Renal cortex interstitium (tissue), 11 donors: ENCODE results near the gene CAMKK2. TPM values are rescaled to one million over a fixed set of nuclear protein-coding genes. Genes with fewer than 3 reads are reported as not detected.
"Not testable (repeated sequence)": the region's sequence is repeated elsewhere in the genome, so short reads cannot be mapped to it uniquely, and the experiment has no call there.

Source experiments
- DNase-seq, 11 donors: peaks; one replicate each; pipeline ENCODE4 v3.0.0-alpha.2; 2013; ENCODE audit warnings: low read depth in 9 of 11, low spot score in 4 of 11; ENCODE audit errors: extremely low read depth in 1 of 11
- polyA plus RNA-seq, 3 donors: library from polyadenylated mRNA; unstranded; fragments of 120-200 nt; gene quantifications; one replicate each; pipeline ENCODE4 v1.2.1, GENCODE V29; 2013; ENCODE audit not compliant: insufficient read length in 3 of 3

CAMKK2 gene
- polyA plus RNA-seq, 3 donors, result 35.1 to 37.0 (median 35.2) TPM

DNA sequence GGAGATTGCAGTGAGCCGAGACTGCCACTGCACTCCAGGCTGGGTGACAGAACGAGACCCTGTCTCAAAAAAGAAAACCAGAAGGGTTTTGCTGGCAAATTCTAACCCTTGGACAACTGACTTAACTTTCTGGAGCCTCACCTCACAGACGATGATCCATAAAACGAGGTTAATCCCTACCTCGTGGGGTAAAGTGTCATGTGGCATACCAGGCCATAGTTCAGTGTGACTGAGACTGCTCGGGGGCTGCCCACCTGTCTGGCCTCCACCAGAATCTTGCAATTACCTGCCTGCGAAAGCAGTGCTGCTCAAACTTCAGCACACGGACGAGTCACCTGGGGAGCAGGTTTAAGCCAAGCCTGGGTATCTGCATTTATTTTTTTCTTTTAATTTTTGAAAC lies 59.7 kb downstream of the CAMKK2 start:
- no peak for DNase-seq

DNA sequence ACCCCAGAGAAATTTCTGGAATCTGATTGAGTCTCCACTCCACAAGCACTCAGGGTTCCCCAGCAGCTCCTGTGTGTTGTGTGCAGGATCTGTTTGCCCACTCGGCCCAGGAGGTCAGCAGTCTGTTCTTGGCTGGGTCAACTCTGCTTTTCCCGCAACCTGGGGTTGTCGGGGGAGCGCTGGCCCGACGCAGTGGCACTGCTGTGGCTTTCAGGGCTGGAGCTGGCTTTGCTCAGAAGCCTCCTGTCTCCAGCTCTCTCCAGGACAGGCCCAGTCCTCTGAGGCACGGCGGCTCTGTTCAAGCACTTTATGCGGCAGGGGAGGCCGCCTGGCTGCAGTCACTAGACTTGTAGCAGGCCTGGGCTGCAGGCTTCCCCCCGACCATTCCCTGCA lies 62.9 kb downstream of the CAMKK2 start:
- DNase-seq, result no peak

DNA sequence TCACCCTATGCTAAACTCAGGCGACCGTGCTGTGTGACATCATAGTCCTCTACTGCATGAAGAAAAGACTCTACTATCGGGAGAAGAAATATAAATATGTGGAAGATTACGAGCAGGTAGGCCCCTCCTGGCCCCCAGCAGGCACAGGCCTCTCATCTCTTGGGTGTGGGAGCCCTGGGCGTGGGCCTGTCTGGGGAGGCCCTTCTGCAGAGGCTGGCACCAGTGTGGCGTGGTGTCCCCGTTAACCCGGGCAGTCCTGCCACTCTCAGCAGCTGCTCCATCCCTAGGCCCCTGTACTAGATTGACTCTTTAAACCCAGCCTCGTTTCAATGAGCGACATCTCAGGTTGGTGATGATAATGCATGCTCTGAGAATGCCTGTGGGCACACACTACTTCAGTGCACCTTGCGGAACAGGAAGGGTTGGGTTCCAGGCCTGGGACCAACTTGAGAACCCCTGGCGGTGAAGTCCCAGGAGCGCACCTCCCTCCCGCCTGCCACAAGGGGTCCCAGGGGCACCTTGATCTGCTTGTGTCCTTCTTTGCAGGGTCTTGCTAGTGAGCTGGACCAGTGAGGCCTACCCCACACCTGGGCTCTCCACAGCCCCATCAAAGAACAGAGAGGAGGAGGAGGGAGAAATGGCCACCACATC lies 63.4 kb downstream of the CAMKK2 start:
- no peak for DNase-seq

DNA sequence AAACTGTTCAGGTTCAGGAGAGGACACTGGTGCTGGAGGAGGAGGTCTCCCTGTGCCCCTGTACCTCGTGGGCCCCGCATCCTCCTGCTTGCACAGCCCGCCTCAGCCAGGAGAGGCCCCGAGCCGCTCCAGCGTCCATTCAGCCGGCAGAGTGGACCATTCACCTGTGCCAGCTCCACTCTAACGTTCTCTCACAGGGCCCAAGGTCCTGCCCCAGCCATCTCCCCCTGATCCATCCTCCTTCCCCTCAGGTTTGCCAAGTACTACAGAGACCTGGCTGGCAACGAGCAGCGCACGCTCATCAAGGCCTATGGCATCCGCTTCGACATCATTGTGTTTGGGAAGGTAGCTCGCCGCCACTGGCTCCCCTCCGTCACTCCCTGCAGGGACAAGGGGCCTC lies 64.3 kb downstream of the CAMKK2 start:
- DNase-seq, result no peak

DNA sequence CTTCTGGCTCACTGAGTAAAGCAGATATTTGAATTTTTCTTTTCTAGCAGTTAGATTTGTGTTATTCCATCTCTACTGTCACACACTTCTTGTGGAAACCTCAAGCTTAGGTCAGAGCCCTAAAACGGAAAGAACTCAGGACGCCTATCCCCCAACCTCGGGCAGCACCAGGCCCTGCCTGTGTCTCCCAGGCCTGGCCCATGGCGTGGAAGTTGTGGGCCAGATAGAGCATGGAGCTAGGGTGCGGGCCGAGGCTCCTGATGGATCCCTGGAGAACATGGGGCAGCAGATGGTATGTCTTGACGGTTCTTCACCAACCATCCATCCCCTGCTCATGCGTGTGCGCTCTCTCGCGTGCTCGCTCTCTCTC lies 66.0 kb downstream of the CAMKK2 start:
- DNase-seq, result no peak

DNA sequence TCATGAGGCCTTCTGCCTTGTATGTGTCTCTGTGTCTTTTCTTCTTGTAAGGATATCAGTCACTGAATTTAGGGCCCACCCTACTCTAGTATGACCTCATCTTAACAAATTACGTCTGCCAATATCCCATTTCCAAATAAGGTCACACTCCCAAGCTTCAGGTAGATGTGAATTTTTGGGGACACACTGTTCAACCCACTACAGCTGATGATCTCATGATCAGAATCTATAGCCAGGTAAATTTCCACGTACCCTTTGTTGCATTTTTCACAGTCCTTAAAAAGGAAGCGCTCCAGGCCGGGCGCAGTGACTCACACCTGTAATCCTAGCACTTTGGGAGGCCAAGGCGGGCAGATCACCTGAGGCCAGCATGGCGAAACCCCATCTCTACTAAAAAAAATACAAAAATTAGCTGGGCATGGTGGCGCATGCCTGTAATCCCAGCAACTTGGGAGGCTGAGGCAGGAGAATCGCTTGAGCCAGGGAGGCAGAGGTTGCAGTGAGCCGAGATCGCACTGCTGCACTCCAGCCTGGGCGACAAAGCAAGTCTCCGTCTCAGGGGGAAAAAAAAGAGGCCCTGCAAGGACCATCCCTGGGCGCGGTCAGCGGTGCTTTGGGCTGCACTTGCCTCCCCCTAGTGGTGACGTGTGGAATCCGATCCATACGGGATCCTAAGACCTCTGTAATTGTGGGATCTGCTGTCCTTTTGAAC lies 66.5 kb downstream of the CAMKK2 start:
- DNase-seq, result peak in 3 of 11 donors; percentile 42 to 62 (median 60)

DNA sequence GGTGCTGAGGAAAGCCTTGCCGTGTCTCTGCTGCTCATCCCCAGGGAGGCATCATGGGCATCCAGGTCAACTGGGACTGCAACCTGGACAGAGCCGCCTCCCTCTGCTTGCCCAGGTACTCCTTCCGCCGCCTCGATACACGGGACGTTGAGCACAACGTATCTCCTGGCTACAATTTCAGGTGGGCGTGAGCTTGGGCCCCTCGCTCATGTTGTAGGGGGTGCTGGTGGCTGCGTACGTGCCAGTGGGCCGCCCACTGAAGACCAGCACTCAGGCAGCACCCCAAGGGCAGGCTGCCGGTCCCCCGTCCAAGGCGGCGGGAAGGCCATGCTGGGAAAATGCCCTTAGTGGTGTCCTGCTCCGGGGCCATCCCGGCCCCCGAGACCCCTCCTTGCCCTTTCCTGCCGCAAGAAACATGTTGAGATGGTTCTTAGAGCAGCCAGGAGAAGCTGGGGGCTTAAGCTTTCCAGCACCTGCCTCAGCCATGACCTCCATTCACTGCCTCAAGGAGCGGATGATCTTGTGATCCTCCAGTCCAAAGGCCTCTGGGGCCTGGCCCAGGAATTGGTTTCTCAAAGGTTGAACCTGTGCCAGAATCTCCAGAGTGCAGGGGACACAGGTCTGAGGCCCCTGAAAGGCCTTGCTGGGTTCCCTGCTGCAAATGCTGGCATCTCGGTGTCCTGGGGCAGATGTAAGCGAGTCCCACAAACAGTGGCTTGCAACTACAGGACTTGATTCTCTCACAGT lies 67.4 kb downstream of the CAMKK2 start:
- no peak for DNase-seq

DNA sequence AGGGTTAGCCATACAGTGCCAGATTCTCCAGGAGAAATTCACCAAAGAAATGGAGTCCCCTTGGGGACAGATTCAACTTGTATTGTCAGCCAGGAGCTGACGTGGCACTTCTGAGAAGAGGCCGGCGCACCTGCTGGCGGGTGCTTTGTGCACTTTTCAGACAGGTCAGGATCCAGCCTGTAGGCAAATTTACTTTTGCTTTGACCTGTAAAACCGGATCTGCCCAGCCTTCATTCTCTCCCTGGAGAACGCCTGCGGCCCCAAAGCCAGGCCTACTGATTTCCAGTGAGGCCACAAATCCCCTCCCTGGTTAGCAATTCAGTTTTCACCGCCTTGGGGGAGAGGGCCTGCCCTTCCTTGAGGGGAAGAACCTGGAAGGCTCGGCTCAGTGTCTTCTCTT lies 69.2 kb downstream of the CAMKK2 start:
- DNase-seq, result no peak

DNA sequence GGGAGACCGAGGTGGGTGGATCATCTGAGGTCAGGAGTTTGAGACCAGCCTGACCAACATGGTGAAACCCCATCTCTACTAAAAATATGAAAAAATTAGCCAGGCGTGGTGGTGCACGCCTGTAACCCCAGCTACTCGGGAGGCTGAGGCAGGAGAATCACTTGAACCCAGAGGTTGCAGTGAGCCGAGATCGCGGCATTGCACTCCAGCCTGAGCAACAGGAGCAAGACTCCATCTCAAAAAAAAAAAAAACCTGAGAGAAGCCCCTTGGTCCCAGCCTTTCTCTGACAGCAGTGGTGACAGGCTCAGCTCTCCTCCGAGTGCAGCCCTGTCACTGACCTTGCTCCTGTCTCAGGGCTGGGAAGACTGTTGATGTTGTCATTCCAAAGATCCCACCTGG lies 69.6 kb downstream of the CAMKK2 start:
- DNase-seq, result not testable (repeated sequence)

DNA sequence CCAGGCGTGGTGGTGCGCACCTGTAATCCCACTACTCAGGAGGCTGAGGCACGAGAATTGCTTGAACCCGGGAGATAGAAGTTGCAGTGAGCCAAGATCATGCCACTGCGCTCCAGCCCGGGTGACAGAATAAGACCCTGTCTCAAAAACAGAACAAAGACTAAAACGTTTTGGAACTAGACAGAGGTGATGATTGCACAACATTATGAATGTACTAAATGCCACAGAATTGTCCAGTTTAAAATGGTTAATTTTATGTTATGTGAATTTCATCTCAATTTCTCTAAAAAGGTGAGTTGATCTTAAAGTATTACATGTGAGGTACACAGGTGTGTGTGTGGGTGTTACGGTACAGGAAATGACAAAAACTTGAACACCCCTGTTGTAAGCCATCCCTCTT lies 70.1 kb downstream of the CAMKK2 start:
- DNase-seq, result no peak

DNA sequence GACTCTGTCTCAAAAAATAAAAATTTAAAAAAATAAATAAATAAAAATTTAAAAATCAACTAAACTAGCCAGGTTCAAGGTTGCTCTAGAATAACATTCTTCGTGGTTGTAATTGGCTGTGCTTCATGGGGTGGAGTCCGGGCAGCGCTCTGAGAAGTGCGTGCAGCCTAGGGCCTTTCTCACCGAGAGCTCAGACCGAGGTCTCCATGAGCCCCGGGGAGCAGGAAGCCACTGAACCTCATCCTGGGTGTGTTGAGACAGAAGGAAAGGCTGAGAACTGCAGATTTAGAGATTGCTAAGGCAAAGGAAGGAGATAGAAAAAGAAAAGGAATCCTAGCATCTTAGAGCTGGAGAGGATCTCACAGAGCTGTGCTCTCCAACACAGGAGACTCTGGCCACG lies 71.9 kb downstream of the CAMKK2 start:
- no peak for DNase-seq

DNA sequence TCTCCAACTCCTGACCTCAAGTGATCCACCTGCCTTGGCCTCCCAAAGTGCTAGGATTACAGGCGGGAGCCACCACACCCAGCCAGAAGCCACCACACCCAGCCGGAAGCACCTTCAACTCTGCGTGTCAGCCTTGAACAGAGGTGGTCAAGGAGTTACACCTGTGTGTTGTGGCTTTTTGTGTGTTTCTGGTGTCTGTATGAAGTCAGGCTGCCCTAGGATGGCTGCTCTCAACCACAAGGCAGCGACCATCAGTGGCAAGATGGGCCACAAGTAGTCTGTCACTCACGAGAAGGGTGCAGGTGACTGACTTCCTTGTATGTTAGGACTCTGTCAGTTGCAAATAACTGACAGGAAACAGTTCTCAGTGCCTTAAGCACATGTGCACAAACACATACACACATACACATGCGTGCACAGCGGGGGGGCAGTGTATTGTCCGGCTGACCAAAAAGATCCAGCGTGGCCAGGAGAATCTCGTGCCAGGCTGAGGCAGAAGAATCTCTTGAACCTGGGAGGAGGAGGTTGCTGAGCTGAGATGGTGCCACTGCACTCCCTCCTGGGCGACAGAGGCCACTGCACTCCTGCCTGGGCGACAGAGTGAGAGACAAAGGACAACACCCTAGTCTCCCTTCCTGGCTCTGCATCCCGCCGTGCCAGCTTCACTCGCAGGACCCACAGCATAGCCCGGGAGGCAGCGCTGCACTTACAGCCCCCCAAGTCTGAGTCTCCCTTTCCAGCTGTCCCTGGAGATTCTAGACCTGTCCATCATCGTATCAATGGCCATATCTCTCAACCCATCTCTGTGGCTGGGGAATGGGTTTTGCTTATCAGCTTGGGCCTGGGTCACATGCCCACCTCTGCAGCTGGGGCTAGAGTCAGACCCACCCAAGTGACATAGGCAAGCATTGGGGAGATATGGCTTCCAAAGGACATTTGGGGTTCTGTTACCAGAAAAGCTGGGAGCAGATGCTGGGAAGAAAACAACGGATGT lies 72.9 kb downstream of the CAMKK2 start:
- DNase-seq, result no peak

DNA sequence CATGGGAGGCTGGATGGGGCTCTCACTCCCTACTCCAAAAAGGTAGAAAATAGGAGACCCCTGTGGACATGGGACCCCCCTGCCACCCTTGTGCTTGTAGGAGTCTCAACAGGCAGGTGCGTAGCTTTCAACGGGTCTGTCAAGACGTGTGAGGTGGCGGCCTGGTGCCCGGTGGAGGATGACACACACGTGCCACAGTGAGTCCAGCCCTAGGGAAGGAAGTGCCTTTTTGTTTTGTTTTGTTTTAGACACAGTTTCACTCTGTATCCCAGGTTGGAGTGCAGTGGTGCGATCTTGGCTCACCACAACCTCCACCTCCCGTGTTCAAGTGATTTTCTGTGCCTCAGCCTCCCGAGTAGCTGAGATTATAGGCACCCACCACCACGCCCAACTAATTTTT lies 73.7 kb downstream of the CAMKK2 start:
- DNase-seq, result no peak

DNA sequence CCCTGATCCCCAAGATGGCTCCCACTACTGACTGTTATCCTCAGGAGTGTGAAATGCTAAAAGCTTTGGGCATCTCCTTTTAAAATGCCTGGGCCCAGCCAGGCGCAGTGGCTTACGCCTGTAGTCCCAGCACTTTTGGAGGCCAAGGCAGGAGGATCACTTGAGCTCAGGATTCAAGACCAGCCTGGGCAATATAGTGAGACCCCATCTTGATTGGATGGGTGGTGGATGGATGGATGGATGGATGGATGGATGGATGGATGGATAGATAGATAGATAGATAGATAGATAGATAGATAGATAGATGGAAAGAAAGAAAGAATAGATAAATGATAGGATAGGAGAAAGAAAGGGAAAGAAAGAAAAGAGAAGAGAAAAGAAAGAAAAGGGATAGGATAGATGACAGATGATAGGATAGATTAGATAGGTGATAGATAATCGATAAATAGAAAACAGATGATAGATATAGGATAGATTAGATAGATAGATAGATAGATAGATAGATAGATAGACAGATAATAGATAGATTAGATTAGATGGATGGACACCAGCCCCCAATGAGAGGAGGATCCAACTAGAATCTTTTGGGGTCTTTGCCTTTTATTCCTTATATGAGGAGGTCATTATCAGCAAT lies 77.0 kb downstream of the CAMKK2 start:
- no peak for DNase-seq

DNA sequence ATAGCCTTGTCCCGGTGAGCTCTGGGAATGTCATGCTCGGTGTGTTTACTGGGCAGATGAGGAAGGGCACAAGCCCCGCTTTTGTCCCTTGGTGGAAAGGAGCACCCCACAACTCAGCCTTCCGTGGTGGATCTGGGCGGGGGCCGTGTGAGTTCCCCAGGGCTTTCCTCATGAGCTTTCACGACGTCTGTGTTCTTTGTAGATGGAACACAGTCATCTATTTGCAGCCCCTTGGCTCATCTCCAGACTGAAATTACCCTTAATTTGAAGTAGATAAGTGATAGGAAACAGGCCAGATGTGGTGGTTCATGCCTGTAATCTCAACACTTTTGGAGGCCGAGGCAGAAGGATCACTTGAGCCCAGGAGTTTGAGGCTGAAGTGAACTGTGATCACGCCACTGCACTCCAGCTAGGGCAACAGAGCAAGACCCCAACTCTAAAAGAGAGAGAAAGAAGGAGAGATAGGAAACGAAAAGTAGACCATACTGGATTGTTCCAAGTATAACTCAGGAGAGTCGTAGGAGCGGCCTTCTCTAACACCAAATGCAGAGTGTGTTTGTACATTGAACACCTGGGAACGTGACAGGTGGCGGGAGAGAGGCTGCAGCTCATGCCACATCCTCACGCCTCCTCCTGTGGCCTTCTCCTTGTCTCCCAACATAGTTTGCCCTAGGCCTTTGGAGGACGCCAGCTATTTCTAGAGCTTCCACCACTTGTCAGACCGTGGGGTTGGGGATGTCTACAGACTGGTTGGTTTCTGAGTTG lies 77.7 kb downstream of the CAMKK2 start:
- no peak for DNase-seq

DNA sequence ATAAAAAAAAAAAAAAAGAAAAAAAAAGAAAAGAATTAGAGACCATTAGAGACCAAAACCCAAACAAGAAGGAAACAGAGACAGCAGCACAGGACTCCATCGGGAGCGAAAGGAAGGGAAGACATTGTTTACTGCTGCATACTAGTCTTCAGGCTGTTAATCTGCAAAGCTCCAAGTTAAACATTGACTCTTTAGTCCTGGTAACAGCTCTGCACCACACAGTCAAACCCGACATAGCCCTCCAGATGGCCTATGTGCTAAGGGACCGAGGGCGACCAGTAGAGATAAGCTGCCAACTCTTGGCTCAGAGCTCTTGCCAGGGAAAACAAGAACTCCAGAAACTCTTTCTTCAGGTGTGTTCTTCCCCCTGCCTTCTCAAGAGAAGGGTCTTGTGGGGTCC lies 78.7 kb downstream of the CAMKK2 start:
- no peak for DNase-seq

DNA sequence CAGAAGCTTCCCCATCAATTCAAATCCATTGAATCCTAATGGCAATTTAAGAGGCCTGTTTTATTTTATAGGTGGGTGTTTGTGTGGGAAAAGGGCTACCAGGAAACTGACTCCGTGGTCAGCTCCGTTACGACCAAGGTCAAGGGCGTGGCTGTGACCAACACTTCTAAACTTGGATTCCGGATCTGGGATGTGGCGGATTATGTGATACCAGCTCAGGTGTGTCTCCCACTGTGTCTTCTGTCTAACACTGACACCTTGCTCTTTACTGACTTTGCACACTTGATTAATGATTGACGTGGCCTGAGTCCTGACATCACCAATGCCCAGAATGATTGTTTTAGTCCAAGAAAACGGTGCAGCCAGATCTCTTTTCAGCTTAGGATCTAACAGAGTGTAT lies 79.4 kb downstream of the CAMKK2 start:
- no peak for DNase-seq

DNA sequence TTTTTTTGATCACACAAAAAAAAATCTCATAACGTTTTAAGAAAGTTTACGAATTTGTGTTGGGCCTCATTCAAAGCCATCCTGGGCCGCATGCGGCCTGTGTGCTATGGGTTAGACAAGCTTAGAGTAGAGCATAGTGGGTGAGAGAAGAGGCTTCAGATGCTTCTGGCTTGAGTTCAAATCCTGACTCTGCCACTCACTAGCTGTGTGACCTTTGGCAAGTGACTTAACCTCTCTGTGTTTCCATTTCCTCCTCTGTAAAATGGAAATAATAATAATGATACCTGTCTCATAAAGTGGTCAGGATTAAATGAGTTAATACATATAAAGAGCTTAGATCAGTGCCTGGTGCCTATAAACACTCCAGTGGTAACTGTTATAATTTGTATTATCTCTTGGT lies 80.4 kb downstream of the CAMKK2 start:
- DNase-seq, result no peak
